HG03060 (cell line): ENCODE data around the gene TEX26.

Source experiments
- ATAC-seq: cut with Tn5 transposase; IDR thresholded peaks from one replicate; pipeline ENCODE4 v1.9.1; 2021; ENCODE audit warnings: low read depth, moderate number of reproducible peaks; ENCODE audit not compliant: unreplicated experiment

TEX26 gene

DNA sequence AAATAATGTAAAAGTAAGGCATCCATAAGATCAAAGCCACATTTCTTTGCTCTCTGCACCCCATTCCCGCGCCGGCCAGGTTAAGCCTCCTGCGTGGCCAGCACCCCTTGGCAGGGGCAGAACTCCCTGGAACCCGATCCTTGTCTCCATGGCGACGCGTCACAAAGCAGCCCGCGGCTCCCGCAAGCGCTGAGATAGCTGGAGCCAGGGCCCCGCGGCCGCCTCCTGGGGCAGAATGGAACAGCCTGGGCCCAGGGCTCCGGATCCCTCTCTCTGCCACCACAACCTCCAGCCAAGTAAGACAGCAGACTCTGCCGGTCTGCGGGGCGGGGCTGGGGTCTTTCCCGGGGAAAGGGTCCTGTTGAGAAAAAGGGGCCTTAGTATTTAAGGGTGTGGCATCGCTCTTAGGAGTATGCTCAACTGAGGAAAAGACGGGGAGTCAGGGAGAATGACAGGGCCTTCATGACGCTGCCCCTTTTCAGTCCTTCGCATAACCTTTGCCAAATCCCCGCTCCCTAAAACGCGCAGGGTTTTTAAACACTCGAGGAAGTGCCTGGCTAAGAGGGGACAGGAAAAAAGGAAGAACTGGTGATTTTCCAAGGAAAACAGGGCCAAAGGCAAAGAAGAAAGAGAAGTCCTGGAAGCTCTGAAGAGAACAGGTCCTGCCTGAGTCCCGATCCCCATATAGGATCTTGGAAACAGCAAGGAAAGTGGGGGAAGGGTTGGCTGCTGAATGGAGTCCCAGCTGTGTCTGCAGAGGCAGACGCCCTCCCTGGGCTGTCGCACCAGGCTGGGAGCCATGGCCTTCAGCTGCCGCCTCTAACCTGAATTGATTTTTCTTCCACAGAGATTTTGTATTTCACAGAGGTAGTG lies at the start of gene TEX26:
Gene TEX26 (plus strand): TSS at position 176 of the 873 bp plus-strand sequence. CDS start 60 bp downstream, at position 236.
- ATAC-seq: no peak

DNA sequence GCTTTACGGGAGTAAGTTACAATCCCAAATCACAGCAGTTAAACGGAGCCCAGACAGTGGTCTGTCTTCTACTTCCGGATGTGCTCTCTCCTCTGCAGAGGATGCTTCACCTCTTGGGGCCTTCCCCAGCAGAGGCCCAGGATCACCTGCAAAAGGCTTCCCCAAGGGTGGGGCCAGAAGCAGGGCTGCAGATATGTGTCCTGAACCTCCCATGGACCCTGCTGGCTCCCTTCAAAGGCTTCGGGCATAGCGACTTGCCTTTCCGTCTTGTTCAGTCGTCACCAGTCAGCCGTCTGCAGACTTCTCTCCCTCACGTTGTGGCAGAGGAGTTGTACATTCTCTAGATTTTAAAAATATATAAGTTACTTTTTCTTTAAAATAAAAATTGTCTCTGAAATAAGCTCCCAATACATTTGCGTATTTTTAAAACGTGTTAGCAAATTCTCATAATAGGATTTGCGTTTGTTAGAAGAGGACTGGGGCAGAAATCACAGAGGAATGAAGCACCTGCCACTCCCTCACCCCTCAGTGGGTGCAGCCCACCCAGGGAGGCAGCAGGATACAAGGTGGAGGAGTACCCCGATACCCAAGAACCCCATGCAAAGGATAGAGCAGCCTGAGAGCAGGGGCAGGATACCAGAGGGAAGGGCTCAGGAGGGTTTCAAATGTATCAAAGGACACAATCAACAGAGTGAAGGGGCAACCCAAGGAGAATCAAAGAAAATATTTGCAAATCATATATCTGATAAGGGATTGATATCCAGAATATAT lies 49.3 kb upstream of the TEX26 start:
- ATAC-seq: no peak

DNA sequence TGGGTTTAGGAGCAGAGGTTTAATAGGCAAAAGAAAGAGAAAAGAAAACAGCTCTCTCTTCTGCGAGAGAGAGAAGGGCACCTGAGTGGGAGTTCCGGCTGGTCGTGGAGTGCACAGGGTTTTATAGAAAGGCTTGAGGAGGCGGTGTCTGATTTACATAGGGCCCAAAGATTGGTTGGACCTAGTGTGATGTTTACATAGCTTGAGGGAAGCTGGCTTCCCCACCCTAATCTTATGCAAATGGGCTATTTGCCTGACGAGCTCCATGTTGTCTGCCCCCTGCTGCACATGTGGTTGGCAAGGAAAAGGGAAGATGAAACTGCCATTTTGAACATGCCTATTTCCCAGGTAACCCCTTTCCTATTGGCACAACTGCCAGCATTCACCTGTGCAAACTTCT lies 47.9 kb upstream of the TEX26 start:
- ATAC-seq: no peak

DNA sequence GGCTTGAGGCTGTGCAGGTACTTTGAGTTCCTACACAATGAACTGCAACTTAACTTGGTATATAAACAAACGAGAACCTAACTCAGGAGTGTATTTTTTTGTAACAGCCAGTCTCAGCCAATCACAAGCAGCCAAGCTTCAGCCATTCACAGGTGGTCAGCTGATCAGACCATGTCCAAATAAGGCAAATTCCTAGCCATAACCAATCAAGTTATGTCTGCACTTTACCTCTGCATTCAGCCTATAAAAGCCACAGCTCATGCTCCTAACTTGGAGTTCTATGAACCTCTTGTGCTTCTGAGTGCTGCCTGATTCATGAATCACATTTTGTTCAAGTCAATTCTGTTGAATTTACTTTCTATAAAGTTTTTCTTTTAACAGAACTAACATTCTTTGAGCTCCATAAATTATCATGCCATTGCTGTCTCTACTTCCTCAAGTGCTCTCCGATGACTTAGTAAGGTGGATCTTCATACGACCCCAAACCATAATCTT lies 43.2 kb upstream of the TEX26 start:
- no peak for ATAC-seq

DNA sequence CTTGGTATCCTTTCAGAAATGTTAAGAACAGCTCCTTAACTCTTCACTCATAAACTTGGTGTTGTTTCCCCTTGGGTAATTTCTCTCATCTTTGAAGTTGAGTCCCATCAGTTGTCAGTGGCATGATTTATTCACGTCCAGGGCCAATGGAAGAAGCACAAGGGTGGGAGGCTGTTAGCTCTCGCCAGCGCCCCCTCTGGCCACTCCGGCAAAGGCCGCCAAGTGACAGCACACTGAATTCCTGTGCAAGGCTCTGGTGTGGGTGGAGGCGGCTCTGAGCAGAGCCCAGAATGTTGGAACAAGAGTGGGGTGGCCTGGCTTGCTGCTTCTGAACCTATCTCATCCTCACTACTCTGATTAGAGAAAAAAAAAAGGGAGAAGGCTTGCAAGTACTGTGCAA lies 39.5 kb upstream of the TEX26 start:
- no peak for ATAC-seq

DNA sequence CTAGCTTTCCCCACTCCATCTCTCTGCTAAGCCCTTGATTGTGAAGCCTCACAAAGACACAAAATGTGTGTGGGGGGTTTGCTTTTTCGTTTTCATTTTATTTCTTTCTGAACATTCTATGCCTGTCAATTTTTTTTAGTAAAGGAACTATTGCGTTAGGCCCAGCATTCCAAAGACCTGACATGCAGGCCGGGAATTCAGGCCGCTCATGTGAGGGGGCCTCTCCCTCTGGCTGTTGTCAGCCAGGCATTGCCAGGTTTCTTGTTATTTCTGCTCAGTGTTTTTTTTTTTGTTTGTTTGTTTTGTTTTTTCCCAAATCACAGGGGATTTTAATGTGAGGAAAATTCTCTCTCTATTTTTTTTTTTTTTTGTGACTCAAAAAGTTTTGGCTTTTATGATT lies 36.7 kb upstream of the TEX26 start:
- ATAC-seq: no peak

DNA sequence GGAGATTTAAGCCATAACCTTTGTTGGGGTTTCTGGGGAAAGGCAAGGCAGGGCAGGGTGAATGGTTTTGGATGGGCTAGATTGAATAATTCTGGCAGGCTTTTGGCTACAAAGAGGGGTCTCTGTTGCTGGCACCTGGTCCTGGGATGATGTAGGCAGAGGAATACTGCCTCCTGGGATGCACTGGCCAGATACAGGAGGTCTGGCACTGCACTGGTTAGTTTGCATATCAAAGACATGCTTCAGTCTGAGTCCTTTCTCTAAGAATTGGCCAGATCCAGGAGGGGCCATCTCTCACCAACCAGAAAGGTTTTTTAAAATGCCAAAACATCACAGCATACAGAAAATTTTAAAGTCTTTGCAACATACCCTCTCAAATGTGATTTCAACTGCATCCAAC lies 34.4 kb upstream of the TEX26 start:
- ATAC-seq: no peak

DNA sequence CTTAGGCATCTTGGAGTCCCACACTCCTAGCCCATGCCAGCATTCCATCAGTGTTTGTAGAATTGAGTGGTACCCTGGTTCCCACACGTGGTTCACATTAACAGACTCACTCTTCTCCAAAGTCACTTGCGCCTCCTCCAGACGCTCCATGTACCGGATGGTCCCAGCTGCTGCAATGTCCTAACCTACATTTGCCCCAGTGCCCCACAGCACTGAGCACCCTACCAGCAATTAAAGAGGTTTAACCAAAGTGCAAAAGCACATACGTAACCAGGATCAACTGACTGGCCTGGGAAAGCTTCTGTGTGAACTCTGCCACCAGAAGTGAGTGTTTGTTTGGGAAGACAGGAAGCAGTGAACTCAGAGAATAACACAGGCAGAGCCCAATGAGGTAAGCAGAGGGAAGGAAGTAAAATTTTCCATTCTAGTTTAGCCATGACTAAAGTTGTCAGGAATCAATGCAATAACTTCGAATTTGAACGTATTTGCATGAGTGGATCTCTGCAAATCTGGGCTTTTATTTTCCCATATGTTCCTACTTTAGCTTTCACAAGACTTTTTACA lies 33.7 kb upstream of the TEX26 start:
- ATAC-seq: no peak

DNA sequence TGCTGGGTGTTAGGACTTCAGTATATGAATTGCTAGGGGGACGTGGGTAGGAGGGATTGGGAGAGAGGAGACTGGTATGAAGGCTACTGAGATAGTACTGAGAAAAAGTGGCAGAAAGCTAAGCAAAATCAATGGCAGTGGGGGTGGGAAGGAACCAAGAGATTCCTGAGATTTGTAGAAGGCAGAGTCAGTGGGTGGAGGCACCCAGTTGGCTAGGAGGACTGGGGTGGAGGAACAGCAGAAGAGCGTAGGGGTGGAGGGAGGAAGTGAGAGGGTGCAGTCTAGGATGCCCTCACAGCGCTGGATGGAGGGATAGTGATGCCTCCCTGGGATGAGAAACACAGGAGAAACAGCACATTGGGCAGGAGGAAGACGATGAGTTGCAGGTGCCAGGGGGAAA lies 32.0 kb upstream of the TEX26 start:
- no peak for ATAC-seq

DNA sequence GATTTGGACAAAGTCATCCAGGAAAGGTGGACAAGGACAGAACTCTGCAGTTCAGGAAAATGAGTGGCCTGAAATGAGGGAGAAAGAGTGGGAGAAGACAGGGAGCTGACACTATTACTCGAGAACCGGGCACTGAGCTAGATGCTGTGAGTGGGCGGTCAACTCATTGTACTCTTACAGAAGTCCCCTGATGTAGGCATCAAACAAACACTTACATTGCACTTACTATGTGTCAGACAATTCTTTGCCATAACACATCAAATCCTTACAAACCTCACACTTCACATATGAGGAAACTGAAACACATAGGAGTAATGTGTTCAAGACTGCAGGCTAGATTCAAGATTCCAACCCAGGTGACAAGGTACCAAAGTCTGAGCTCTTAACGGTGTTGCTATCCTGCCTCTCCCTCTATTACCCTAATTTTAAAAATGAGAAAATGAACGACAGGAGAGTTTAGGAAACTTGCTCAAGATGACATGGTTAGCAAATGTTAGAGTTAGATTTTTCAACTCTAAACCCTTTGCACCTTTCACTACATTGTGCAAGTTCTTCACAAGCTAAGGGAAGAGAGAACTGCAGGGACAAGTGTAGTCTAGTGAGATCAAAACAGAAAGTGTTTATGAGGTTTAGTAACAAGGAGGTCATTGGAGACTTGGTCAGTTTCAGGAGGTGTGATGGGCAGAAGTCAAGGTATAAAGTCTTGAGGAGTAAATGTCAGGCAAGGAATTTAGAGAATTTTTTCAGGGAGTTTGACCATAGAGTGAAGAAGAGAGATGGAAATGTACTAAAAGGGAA lies 31.3 kb upstream of the TEX26 start:
- ATAC-seq: no peak

DNA sequence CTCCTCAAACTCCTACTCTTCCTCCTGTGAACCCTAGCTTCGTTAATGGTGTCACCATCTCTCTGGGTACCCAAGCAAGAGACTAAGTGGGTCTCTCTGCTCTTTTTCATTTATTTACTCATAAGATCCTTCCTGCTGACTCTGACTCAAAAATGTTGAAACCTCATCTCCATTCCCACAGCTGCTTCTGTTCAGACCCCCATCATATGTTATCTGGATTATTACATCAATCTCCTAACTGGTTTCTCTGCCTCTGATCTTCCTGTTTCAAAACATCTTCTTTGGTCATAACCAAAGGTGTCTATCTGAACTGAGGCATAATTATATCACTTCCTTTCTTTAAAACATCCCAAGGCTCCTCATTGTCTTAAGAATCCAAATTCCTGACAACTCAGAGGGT lies 28.4 kb upstream of the TEX26 start:
- ATAC-seq: no peak

DNA sequence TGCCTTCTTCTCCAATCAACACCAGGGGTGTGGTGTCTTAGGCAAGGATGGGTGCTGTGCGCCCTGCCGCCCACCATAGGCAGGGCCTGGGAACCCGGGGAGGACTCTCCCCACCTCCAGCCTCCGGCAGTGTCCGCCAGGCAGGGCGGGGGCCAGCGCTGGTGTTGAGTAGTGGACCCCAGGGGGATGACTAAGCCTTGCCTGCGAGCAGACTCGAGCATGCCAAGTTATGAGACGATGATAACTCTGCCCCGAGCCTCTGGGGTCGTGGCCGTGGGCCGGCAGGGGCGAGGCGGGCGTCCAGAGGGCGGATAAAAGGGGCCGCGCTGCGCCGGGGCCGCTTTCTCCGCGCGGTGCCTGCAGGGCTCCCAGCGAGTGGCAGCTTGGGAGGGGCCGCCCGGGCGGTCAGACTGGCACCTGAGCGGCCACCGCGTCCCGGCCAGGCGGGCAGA lies 26.5 kb upstream of the TEX26 start, which contains the start of gene MEDAG:
Gene MEDAG (plus strand): TSS at position 340 of the 452 bp plus-strand sequence. CDS start 245 bp downstream, outside the sequence.
- ATAC-seq: no peak

DNA sequence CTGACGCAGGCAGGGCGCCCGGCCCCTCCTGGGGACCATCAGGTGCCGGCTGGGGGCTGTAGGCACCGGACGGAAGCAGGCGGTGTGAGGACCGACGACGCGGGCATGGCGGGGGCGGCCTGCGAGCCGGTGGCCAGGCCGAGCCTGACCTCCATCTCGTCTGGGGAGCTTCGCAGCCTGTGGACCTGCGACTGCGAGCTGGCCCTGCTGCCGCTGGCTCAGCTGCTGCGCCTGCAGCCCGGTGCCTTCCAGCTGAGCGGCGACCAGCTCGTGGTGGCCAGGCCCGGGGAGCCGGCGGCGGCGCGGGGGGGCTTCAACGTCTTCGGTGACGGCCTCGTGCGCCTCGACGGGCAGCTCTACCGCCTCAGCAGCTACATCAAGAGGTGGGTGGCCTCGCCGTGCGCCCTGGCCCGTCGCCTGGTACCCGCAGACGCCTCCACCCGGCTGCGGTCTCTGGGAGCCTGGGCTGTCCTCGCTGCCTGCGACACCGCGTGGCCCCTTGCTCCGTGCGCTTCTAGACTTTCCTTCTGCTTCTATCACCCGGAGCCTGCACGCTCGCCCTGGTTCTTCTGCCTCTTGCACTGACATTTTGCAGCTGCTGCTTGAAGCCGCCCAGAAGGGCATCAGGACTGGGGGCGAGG lies 25.9 kb upstream of the TEX26 start:
- no peak for ATAC-seq

DNA sequence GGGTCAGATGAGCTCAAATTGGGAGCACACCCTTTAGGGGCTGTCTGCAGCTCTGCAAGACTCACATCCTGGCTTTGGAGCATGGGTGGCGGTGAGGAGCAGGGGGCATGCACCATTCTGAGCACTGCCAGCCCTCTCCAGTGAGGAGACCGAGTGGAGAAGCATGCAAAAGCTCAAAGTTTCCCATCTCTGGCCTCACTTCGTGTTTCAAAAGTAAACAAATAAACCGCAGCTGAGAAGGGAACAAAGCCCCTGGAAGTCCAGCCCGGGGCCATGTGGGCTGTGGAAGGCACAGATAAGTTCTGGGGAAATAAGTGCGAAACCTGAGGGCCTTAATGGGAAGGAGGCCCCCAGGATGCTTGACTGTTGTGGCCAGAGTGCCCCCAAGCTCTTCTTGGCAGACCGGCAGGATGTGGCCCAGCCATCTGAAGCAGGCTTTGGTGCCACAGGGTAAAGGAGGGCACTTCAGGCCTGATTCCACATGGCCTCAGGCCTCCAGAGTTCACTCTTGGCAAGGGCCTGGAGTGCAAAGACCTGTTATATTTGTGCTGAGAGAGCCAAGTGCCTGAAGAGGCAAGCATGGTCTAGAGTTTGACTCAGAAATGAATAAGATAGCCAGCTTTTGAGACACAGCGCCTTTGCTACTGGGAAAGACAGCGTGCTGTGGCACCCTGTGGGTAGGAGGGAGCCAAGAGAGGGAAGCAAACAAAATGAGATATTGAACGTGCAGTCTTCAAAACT lies 25.2 kb upstream of the TEX26 start:
- ATAC-seq: no peak

DNA sequence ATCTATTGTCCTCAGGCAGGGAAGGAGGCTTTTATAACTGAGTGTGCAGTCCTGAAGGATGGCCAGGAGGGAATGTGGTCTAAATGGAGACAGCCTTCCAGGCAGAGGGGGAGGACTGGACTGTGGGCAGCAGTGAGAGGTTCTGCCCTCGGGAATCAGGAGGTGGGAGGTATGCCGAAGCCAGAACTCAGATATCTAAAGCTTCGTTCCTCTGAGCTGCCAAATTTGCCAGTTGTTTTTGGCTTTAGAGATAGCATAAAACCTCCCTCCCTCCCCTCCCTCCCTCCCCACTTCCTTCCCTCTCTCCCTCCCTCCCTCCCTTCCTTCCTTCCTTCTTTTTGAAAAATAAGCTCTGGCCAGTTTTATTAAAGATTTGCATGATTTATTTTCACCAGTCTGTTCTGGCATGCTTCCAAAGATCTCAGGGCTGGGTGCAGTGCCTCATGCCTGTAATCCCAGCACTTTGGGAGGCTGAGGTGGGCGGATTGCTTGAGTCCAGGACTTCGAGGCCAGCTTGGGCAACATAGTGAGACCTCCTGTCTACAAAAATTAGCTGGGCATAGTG lies 24.0 kb upstream of the TEX26 start:
- ATAC-seq: no peak

DNA sequence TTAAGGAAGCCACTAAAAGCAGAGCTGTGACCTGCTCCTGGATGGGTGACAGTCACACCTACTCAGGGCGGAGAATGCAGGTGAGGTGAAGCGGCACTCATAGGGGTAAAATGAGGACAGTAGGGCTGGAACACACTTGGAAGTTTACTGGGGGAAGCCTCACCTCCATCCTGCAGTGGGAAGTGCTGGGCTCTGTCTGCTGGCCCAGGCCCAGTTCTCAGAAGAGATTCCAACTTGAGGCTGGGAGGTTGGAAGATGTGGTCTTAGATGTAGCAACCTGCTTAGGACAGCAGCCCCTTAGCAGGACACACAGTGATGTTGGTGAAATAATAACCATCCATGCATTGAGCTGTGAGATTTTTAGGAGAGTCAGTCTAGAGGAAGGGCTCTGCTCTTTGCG lies 21.8 kb upstream of the TEX26 start:
- no peak for ATAC-seq

DNA sequence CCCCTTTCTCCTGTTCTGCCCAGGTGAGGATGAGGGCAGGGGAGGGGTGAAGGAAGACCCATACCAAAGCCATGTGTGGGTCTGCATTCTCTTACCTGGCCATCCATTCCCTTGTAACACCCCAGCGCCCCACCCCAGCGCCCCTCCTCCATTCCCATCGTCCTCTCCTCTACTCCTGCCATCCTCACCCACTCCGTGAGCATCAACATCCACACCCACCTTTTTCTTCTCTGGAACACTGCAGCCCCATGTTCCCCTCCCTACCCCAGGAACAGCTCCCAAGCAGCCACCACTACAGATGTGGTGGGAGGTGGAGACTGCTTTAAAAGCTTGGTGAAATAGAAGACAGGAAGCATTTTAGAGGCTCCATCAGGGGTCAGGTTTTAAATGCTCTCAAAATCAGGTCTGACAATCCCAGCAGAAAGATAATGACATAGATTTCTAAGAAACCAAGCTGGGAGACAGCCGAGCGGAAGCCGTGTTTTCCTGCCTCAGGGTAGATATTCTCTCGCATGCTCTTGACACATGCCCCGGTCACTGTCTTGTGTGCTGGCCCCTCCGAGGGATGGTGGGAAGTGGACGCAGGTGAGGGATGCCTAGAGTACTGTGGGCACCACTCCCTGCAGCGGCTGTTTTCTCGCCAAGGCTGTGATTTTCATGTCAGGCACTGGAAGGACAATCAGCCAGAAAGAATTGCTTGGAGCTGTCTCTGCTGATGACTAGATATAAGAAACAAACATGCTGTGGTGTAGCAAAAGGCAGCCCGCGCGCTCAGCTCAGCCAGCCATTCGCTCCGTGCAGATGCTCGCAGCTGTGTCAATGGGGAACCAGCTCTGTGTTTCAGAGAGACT lies 16.5 kb upstream of the TEX26 start:
- no peak for ATAC-seq

DNA sequence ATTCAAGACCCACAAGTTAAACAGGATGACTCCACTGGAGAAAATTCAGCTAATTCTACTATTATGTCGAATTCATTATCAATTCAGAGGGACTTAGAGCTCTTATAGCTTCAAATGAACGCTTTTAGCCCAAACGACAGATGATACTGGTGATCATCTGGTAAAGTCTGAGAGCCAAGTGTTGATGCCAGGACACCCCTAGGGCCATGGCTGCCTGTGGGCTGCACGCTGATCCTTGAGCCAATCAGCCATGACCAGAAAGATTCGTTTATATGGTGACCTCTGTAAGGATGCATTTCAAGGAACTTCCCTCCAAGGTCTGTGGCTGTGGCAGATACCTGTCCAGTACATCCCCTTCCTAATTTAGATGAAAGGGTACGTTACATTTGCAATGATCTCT lies 15.5 kb upstream of the TEX26 start:
- no peak for ATAC-seq
